IMR-90 (cell line): ENCODE measurements around the gene FHDC1. TPM values are rescaled to one million over a fixed set of nuclear protein-coding genes. Genes with fewer than 3 reads are reported as not detected.

Experiments used
- ATAC-seq: fragments of 200-7000 bp; cut with Tn5 transposase; 2 replicates; pipeline ENCODE4 v1.9.1; 2020; ENCODE audit warnings: low read depth, mild to moderate bottlenecking, moderate library complexity
- BruUV-seq: library from RNA; stranded (reverse); fragments of 400-500 nt; replicated peaks from 2 replicates; lab custom pipeline; 2021; lab: Mats Ljungman, UMichigan
- CTCF ChIA-PET: fragments of 300-600 bp; formaldehyde crosslinking; extraction: SDS; loops from one replicate; lab custom pipeline; 2021; ENCODE audit warnings: antibody characterized with exemption; lab: Yijun Ruan, JAX
- POLR2A ChIA-PET: fragments of 300-600 bp; sonication (Branson Sonifier 250); formaldehyde crosslinking; loops from one replicate; lab custom pipeline; 2022; ENCODE audit warnings: antibody characterized with exemption; ENCODE audit not compliant: unreplicated experiment; lab: Charles Lee
- DNase-seq: peaks from one replicate; pipeline ENCODE4 v3.0.0; 2013
- H2AFZ ChIP-seq: replicated peaks from 2 replicates; pipeline ENCODE3; 2013; ENCODE audit warnings: low read length, mild to moderate bottlenecking; ENCODE audit not compliant: poor library complexity
- H2AK5ac ChIP-seq: 2 replicates; pipeline ENCODE4 v1.6.1; 2013; ENCODE audit warnings: low read depth, low read length, inconsistent platforms
- H2AK9ac ChIP-seq: replicated peaks from 2 replicates; pipeline ENCODE3; 2013; ENCODE audit warnings: mild to moderate bottlenecking, low read depth, low read length, moderate library complexity; ENCODE audit not compliant: poor library complexity
- H2BK120ac ChIP-seq: 2 replicates; pipeline ENCODE4 v1.6.1; 2013; ENCODE audit warnings: low read depth, low read length, inconsistent platforms
- H2BK15ac ChIP-seq: 3 replicates; pipeline ENCODE4 v1.6.1; 2013; ENCODE audit warnings: low read depth, low read length, inconsistent platforms
- H2BK20ac ChIP-seq: 2 replicates; pipeline ENCODE4 v1.6.1; 2013; ENCODE audit warnings: low read depth, mild to moderate bottlenecking, inconsistent platforms, low read length, moderate library complexity
- H2BK5ac ChIP-seq: 2 replicates; pipeline ENCODE4 v1.6.1; 2013; ENCODE audit warnings: mild to moderate bottlenecking, low read depth, low read length, inconsistent platforms; ENCODE audit not compliant: poor library complexity, severe bottlenecking
- H3K14ac ChIP-seq: replicated peaks from 2 replicates; pipeline ENCODE4 v1.6.1; 2013; ENCODE audit warnings: low read depth, low read length, inconsistent platforms
- H3K18ac ChIP-seq: 2 replicates; pipeline ENCODE4 v1.6.1; 2013; ENCODE audit warnings: low read depth, low read length, control low read depth
- H3K23ac ChIP-seq: 2 replicates; pipeline ENCODE4 v1.6.1; 2013; ENCODE audit warnings: low read depth, low read length, inconsistent platforms
- H3K27ac ChIP-seq: 2 replicates; pipeline ENCODE4 v1.5.1; 2013; ENCODE audit warnings: mild to moderate bottlenecking, control low read depth, low read length; ENCODE audit not compliant: insufficient read depth
- H3K27me3 ChIP-seq: 2 replicates; pipeline ENCODE4 v1.6.1; 2013; ENCODE audit warnings: low read length; ENCODE audit not compliant: control insufficient read depth, insufficient read depth
- H3K36me3 ChIP-seq: 2 replicates; pipeline ENCODE4 v1.6.1; 2013; ENCODE audit warnings: low read length, mixed read lengths; ENCODE audit not compliant: control insufficient read depth, insufficient read depth
- H3K4ac ChIP-seq: 2 replicates; pipeline ENCODE4 v1.6.1; 2013; ENCODE audit warnings: low read depth, low read length, inconsistent platforms
- H3K4me1 ChIP-seq: 2 replicates; pipeline ENCODE4 v1.6.1; 2013; ENCODE audit warnings: low read length, mixed read lengths; ENCODE audit not compliant: control insufficient read depth, insufficient read depth
- H3K4me2 ChIP-seq: 2 replicates; pipeline ENCODE4 v1.6.1; 2013; ENCODE audit warnings: low read depth, mild to moderate bottlenecking, control low read depth, low read length, moderate library complexity
- H3K4me3 ChIP-seq: 2 replicates; pipeline ENCODE4 v1.5.1; 2013; ENCODE audit warnings: low read depth, mild to moderate bottlenecking, control low read depth, low read length, moderate library complexity; ENCODE audit not compliant: insufficient read depth
- H3K56ac ChIP-seq: 2 replicates; pipeline ENCODE4 v1.6.1; 2013; ENCODE audit warnings: low read length, inconsistent platforms; ENCODE audit not compliant: insufficient read depth; ENCODE audit errors: extremely low read depth
- H3K79me1 ChIP-seq, 2 experiments: 2 replicates each; pipeline ENCODE4 v1.6.1; 2013; ENCODE audit warnings: low read length in 2 of 2, inconsistent platforms in 1 of 2, low read depth in 1 of 2
- H3K9ac ChIP-seq: 2 replicates; pipeline ENCODE4 v1.6.1; 2013; ENCODE audit warnings: low read depth, low read length, control low read depth
- H3K9me1 ChIP-seq: 2 replicates; pipeline ENCODE4 v1.6.1; 2013; ENCODE audit warnings: low read length, inconsistent platforms; ENCODE audit not compliant: insufficient read depth
- H3K9me3 ChIP-seq: 2 replicates; pipeline ENCODE4 v1.6.1; 2013; ENCODE audit warnings: low read length; ENCODE audit not compliant: control insufficient read depth, insufficient read depth
- H4K20me1 ChIP-seq: 2 replicates; pipeline ENCODE4 v1.6.1; 2013; ENCODE audit warnings: low read length, inconsistent platforms; ENCODE audit not compliant: insufficient read depth
- H4K5ac ChIP-seq: 2 replicates; pipeline ENCODE4 v1.6.1; 2013; ENCODE audit warnings: mild to moderate bottlenecking, low read depth, low read length, control low read depth
- H4K8ac ChIP-seq, 2 experiments: 2 replicates each; pipeline ENCODE4 v1.6.1; 2013; ENCODE audit warnings: low read depth in 2 of 2, low read length in 2 of 2, control low read depth in 1 of 2, inconsistent platforms in 1 of 2
- H4K91ac ChIP-seq: 2 replicates; pipeline ENCODE4 v1.6.1; 2013; ENCODE audit warnings: low read depth, low read length, inconsistent platforms; ENCODE audit not compliant: insufficient read depth
- BHLHE40 ChIP-seq: fragments of 150-350 bp; IDR thresholded peaks from 2 replicates; pipeline ENCODE4 v1.6.1; 2016; ENCODE audit warnings: mild to moderate bottlenecking, low read depth, low read length
- CEBPB ChIP-seq: IDR thresholded peaks from 2 replicates; pipeline ENCODE4 v1.6.1; 2012; ENCODE audit warnings: low read depth, low read length, improper control_type of control experiment
- CHD1 ChIP-seq: IDR thresholded peaks from 2 replicates; pipeline ENCODE4 v1.6.1; 2012; ENCODE audit warnings: low read depth, low read length, improper control_type of control experiment
- ELK1 ChIP-seq: fragments of 150-350 bp; IDR thresholded peaks from 2 replicates; pipeline ENCODE4 v1.6.1; 2016; ENCODE audit warnings: low read depth, mild to moderate bottlenecking, low read length, moderate library complexity, borderline replicate concordance
- FOS ChIP-seq: fragments of 150-350 bp; IDR thresholded peaks from 2 replicates; pipeline ENCODE4 v1.6.1; 2016; ENCODE audit warnings: low read depth, low read length
- MAFK ChIP-seq: IDR thresholded peaks from 2 replicates; pipeline ENCODE4 v1.6.1; 2012; ENCODE audit warnings: low read depth, low read length, improper control_type of control experiment
- MAZ ChIP-seq: IDR thresholded peaks from 2 replicates; pipeline ENCODE4 v1.6.1; 2012; ENCODE audit warnings: low read depth, mild to moderate bottlenecking, low read length, improper control_type of control experiment, moderate library complexity, borderline replicate concordance
- MXI1 ChIP-seq: IDR thresholded peaks from 2 replicates; pipeline ENCODE4 v1.6.1; 2012; ENCODE audit warnings: low read depth, mild to moderate bottlenecking, low read length, moderate library complexity, borderline replicate concordance
- NFE2L2 ChIP-seq: fragments of 150-350 bp; IDR thresholded peaks from 2 replicates; pipeline ENCODE4 v1.6.1; 2016; ENCODE audit warnings: low read depth, mild to moderate bottlenecking, low read length
- POLR2A ChIP-seq: IDR thresholded peaks from 2 replicates; pipeline ENCODE4 v1.6.1; 2012; ENCODE audit warnings: mild to moderate bottlenecking, low read depth, low read length
- RFX5 ChIP-seq: IDR thresholded peaks from 2 replicates; pipeline ENCODE4 v1.8.0; 2012; ENCODE audit warnings: low read depth, mild to moderate bottlenecking, low read length, moderate library complexity
- WGBS, 2 experiments: methylation state at CpG; one replicate each; pipeline versions ENCODE4 v1.1.5 to v1.1.7; 2013; ENCODE audit warnings: missing lambda C conversion rate in 2 of 2; ENCODE audit not compliant: insufficient read length in 1 of 2; ENCODE audit errors: extremely low coverage in 2 of 2; 5-methylcytosine and 5-hydroxymethylcytosine counted together
- dilution Hi-C: fragments of 300-500 bp; cut with HindIII; formaldehyde crosslinking; loops from one replicate; pipeline ENCODE4 v1.14.3; 2018; ENCODE audit warnings: low sequenced_read_pairs; ENCODE audit not compliant: unreplicated experiment
- in situ Hi-C: fragments of 300-500 bp; cut with MboI; formaldehyde crosslinking; loops from 3 replicates; pipeline ENCODE4 v1.14.3; 2019; ENCODE audit warnings: low sequenced_read_pairs, inconsistent platforms, mixed read lengths
- intact Hi-C: fragments of 100-400 bp; cut with micrococcal nuclease; formaldehyde crosslinking; loops from 2 replicates; pipeline ENCODE4 v1.10.0; 2022
- polyA plus RNA-seq, 3 experiments: library from polyadenylated mRNA; depleted of rRNA; stranded (reverse); fragments of >200 nt; gene quantifications; 2 replicates each; pipeline ENCODE4 v1.2.3, GENCODE V29; 2012; ENCODE audit warnings: low replicate concordance in 1 of 3
- total RNA-seq: library from RNA; depleted of rRNA; stranded (reverse); fragments of >200 nt; gene quantifications from 2 replicates; pipeline ENCODE4 v1.2.3, GENCODE V29; 2012
- TF ChIP-seq, protein P1 (sequence below): fragments of 150-350 bp; IDR thresholded peaks from 2 replicates; pipeline ENCODE4 v1.6.1; 2017; ENCODE audit warnings: mild to moderate bottlenecking, antibody characterized with exemption, low read length, low read depth

Gene FHDC1
- total and polyA plus RNA-seq, 2 of the 4 experiments (the other 2 are of a cell fraction) = under 0.01 to 0.09 TPM

GRCh38 chr4:152996672-152997071 lies 60.5 kb downstream of the FHDC1 start:
- Histone ChIP-seq H3K18ac (no peak overlapping the region), H3K9me3 (no peaks in the 10 kb centered on the region), H3K27ac (no peak overlapping the region), H3K56ac (no peak overlapping the region), H4K8ac (no peak overlapping the region), H3K4me1 (no peaks in the 10 kb centered on the region), H3K9me1 (no peaks in the 10 kb centered on the region; the same call in 1 of the 2 replicates), H2BK20ac (no peak overlapping the region), H3K14ac (no peak overlapping the region), H3K4me2 (no peak overlapping the region), H3K23ac (no peak overlapping the region), H4K20me1 (no peaks in the 10 kb centered on the region), H4K5ac (no peak overlapping the region), H3K9ac (no peak overlapping the region), H3K27me3 (peaks cover 34% of the 10 kb centered on the region), H2AK5ac (no peak overlapping the region), H3K4ac (no peak overlapping the region), H3K36me3 (no peaks in the 10 kb centered on the region), H2BK120ac (no peak overlapping the region), H3K4me3 (no peak overlapping the region), H3K79me1 (no peaks in the 10 kb centered on the region), H2AK9ac (no peak overlapping the region), H2AFZ (no peak overlapping the region), H4K91ac (no peak overlapping the region), H2BK5ac (no peak overlapping the region), H2BK15ac (no peak overlapping the region)
- BruUV-seq = no TSS peak
- dilution Hi-C loops = no loop called here
- WGBS, 2 experiments = no CpG with 5 or more reads among the region's 6 CpGs
- in situ Hi-C loops = no loop called here
- TF ChIP-seq ELK1 (no peak), FOS (no peak), MAZ (no peak), RFX5 (no peak), MXI1 (no peak), NFE2L2 (no peak), POLR2A (no peak), CHD1 (no peak), BHLHE40 (no peak), MAFK (no peak), CEBPB (no peak)
- TF ChIP-seq, protein P1, sequence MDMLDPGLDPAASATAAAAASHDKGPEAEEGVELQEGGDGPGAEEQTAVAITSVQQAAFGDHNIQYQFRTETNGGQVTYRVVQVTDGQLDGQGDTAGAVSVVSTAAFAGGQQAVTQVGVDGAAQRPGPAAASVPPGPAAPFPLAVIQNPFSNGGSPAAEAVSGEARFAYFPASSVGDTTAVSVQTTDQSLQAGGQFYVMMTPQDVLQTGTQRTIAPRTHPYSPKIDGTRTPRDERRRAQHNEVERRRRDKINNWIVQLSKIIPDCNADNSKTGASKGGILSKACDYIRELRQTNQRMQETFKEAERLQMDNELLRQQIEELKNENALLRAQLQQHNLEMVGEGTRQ = no peak
- intact Hi-C loops = no loop called here
- CTCF ChIA-PET = interaction anchor here (0.6 kb wide), 1 partner anchor 481 kb away, joined by 3 read pairs; no protein-coding TSS in a partner anchor
- DNase-seq = no peak
- no peak for ATAC-seq
- POLR2A ChIA-PET = no interaction called here
